ENCODE measurements around the gene LCP2. TPM values are rescaled to one million over a fixed set of nuclear protein-coding genes. Genes with fewer than 3 reads are reported as not detected.

Gene LCP2
- total RNA-seq, 1 experiment from 2014 or later, result not detected

- no peaks in the 10 kb centered on the region for H4K20me1 ChIP-seq (ENCODE audit: low read length)
- DNase-seq (no peak), ATAC-seq (no peak)
- ChIA-PET POLR2A (ENCODE audit: unreplicated experiment) (no interaction called here), CTCF (interaction anchor here (0.6 kb wide), 1 partner anchor 653 kb away, joined by 3 read pairs; no protein-coding TSS in a partner anchor)
- no peaks in the 10 kb centered on the region for H3K9me3 ChIP-seq (ENCODE audit: low read length)
- no peak overlapping the region for H3K4me3 ChIP-seq (ENCODE audit: low read length)
- H3F3A ChIP-seq (ENCODE audit: low read length, unreplicated experiment), result no peaks in the 10 kb centered on the region
- TF ChIP-seq, protein P1, sequence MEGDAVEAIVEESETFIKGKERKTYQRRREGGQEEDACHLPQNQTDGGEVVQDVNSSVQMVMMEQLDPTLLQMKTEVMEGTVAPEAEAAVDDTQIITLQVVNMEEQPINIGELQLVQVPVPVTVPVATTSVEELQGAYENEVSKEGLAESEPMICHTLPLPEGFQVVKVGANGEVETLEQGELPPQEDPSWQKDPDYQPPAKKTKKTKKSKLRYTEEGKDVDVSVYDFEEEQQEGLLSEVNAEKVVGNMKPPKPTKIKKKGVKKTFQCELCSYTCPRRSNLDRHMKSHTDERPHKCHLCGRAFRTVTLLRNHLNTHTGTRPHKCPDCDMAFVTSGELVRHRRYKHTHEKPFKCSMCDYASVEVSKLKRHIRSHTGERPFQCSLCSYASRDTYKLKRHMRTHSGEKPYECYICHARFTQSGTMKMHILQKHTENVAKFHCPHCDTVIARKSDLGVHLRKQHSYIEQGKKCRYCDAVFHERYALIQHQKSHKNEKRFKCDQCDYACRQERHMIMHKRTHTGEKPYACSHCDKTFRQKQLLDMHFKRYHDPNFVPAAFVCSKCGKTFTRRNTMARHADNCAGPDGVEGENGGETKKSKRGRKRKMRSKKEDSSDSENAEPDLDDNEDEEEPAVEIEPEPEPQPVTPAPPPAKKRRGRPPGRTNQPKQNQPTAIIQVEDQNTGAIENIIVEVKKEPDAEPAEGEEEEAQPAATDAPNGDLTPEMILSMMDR (conservative IDR thresholded peaks at IDR 0.05; ENCODE audit: low read depth, low read length), result no peak; the same call in 1 of the 2 replicates
- TF ChIP-seq EZH2 (IDR thresholded peaks at IDR 0.05; ENCODE audit: low read length, unreplicated experiment) (no peak), EZH2phosphoT487 (IDR thresholded peaks at IDR 0.05; ENCODE audit: borderline replicate concordance, low read length) (no peak)
- H3K79me2 ChIP-seq (ENCODE audit: low read length), result no peaks in the 10 kb centered on the region
- H3K4me2 ChIP-seq (ENCODE audit: low read length), result no peak overlapping the region
- H3K4me1 ChIP-seq (ENCODE audit: insufficient read depth, low read length), result peaks cover 29% of the 10 kb centered on the region
- no TSS peak for BruUV-seq (replicated peaks)
- no peaks in the 10 kb centered on the region for H3K9me2 ChIP-seq (replicated peaks; ENCODE audit: low read length)
- no peaks in the 10 kb centered on the region for H3K36me3 ChIP-seq (ENCODE audit: low read depth, low read length)
- H3K27me3 ChIP-seq (ENCODE audit: low read length), result no peaks in the 10 kb centered on the region
- H3K9ac ChIP-seq (ENCODE audit: low read length), result no peak overlapping the region
- H2AFZ ChIP-seq (ENCODE audit: low read length), result no peak overlapping the region
- H3K27ac ChIP-seq (ENCODE audit: low read length), result no peak overlapping the region
- intact Hi-C loops (cut with micrococcal nuclease), result no loop called here
Observed at GRCh38 chr5:170221327-170221741, 76.2 kb downstream of the LCP2 start.

GRCh38 chr5:170220191-170220590 lies 77.4 kb downstream of the LCP2 start:
- BruUV-seq (replicated peaks), result no TSS peak
- Histone ChIP-seq H3K4me3 (ENCODE audit: low read length) (no peak overlapping the region), H2AFZ (ENCODE audit: low read length) (no peak overlapping the region), H3K27me3 (ENCODE audit: low read length) (no peaks in the 10 kb centered on the region), H3K36me3 (ENCODE audit: low read depth, low read length) (no peaks in the 10 kb centered on the region), H3F3A (ENCODE audit: low read length, unreplicated experiment) (no peaks in the 10 kb centered on the region), H3K9me3 (ENCODE audit: low read length) (no peaks in the 10 kb centered on the region), H4K20me1 (ENCODE audit: low read length) (no peaks in the 10 kb centered on the region), H3K9ac (ENCODE audit: low read length) (no peak overlapping the region), H3K4me2 (ENCODE audit: low read length) (peak overlapping the region; percentile 18; the same call in 1 of the 2 replicates), H3K79me2 (ENCODE audit: low read length) (no peaks in the 10 kb centered on the region), H3K9me2 (replicated peaks; ENCODE audit: low read length) (no peaks in the 10 kb centered on the region), H3K27ac (ENCODE audit: low read length) (peak overlapping the region; percentile 70), H3K4me1 (ENCODE audit: insufficient read depth, low read length) (peaks cover 29% of the 10 kb centered on the region)
- ATAC-seq (no peak), DNase-seq (no peak)
- TF ChIP-seq, protein P1 (conservative IDR thresholded peaks at IDR 0.05; ENCODE audit: low read depth, low read length), result no peak
- TF ChIP-seq EZH2phosphoT487 (IDR thresholded peaks at IDR 0.05; ENCODE audit: borderline replicate concordance, low read length) (no peak), EZH2 (IDR thresholded peaks at IDR 0.05; ENCODE audit: low read length, unreplicated experiment) (no peak)
- CTCF ChIA-PET, result interaction anchor here (0.6 kb wide), 1 partner anchor 523 kb away, joined by 3 read pairs; no protein-coding TSS in a partner anchor
- POLR2A ChIA-PET (ENCODE audit: unreplicated experiment), result no interaction called here
- intact Hi-C loops (cut with micrococcal nuclease), result no loop called here

DNA sequence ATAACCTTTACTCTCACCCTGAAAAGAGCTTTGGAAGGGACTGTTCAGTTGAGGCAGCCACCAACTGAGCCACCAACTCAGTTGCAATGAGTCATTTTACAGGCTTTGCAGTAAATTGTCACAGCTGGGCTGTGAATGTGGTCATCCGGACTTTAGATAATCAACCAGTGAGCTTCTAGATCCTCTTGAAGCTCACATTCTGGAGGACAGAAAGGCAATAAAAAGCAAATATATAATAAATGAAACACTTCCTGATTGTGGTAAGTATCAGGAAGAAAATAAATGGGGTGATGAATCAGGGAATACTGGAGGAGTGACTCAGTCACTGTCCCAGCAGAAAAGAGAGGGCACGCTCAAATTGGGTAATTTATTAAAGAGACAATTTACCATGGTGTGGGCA lies 78.0 kb downstream of the LCP2 start:
- Histone ChIP-seq H3K9me3 (ENCODE audit: low read length) (no peaks in the 10 kb centered on the region), H2AFZ (ENCODE audit: low read length) (no peak overlapping the region), H3K79me2 (ENCODE audit: low read length) (no peaks in the 10 kb centered on the region), H3K27ac (ENCODE audit: low read length) (peak overlapping the region; percentile 84), H3K36me3 (ENCODE audit: low read depth, low read length) (no peaks in the 10 kb centered on the region), H3K9me2 (replicated peaks; ENCODE audit: low read length) (no peaks in the 10 kb centered on the region), H3K4me3 (ENCODE audit: low read length) (no peak overlapping the region), H3K9ac (ENCODE audit: low read length) (peak overlapping the region; percentile 29; the same call in 1 of the 2 replicates), H3K27me3 (ENCODE audit: low read length) (no peaks in the 10 kb centered on the region), H3F3A (ENCODE audit: low read length, unreplicated experiment) (no peaks in the 10 kb centered on the region), H3K4me2 (ENCODE audit: low read length) (no peak overlapping the region; the same call in 1 of the 2 replicates), H3K4me1 (ENCODE audit: insufficient read depth, low read length) (peaks cover 27% of the 10 kb centered on the region), H4K20me1 (ENCODE audit: low read length) (no peaks in the 10 kb centered on the region)
- ChIA-PET POLR2A (ENCODE audit: unreplicated experiment) (no interaction called here), CTCF (interaction anchor here (0.6 kb wide), 1 partner anchor 523 kb away, joined by 3 read pairs; no protein-coding TSS in a partner anchor)
- no peak for TF ChIP-seq EZH2phosphoT487 (IDR thresholded peaks at IDR 0.05; ENCODE audit: borderline replicate concordance, low read length)
- TF ChIP-seq, protein P1 (conservative IDR thresholded peaks at IDR 0.05; ENCODE audit: low read depth, low read length), result no peak
- TF ChIP-seq EZH2 (IDR thresholded peaks at IDR 0.05; ENCODE audit: low read length, unreplicated experiment), result no peak
- intact Hi-C loops (cut with micrococcal nuclease), result loop anchor here (1.0 to 10.0 kb wide), 5 partner anchors 8 to 1232 kb away; partner anchors contain the start of gene INSYN2B
- BruUV-seq (replicated peaks), result no TSS peak
- ATAC-seq (peak; percentile 80), DNase-seq (peak; percentile 90)
